GM21717 (cell line): ENCODE measurements around the gene RRP12.

Experiments used
- ATAC-seq: cut with Tn5 transposase; IDR thresholded peaks from one replicate; pipeline ENCODE4 v1.9.1; 2021; ENCODE audit warnings: mild to moderate bottlenecking, moderate library complexity; ENCODE audit not compliant: unreplicated experiment

The RRP12 gene

GRCh38 chr10:97319671-97320479, 81.3 kb downstream of the RRP12 start:
- ATAC-seq, result no peak

GRCh38 chr10:97318772-97319651, 82.1 kb downstream of the RRP12 start, which contains the start of gene FRAT1:
TSS of gene FRAT1 (plus strand) at chr10:97319271. CDS start at chr10:97319454, 183 bp downstream.
- ATAC-seq, result peak; percentile 74

- ATAC-seq, result no peak
Observed at GRCh38 chr10:97314671-97315070, 86.5 kb downstream of the RRP12 start.

DNA sequence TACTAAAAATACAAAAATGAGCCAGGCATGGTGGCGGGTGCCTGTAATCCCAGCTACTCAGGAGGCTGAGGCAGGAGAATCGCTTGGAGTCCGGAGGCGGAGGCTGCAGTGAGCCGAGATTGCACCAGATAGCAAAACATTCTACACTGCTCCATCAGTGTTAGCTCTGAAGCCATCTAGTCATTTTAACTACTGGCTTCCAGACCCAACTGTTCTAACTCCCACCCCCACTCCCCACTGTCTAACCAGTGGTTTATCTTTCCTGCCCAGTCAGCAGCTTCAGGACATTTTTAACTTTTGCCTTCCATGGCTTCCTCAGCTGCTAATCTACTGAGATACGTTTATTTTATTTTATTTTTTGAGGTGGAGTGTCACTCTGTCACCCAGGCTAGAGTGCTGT, 88.2 kb downstream of the RRP12 start:
- no peak for ATAC-seq

GRCh38 chr10:97311111-97311626, 90.0 kb downstream of the RRP12 start:
- ATAC-seq, result no peak

DNA sequence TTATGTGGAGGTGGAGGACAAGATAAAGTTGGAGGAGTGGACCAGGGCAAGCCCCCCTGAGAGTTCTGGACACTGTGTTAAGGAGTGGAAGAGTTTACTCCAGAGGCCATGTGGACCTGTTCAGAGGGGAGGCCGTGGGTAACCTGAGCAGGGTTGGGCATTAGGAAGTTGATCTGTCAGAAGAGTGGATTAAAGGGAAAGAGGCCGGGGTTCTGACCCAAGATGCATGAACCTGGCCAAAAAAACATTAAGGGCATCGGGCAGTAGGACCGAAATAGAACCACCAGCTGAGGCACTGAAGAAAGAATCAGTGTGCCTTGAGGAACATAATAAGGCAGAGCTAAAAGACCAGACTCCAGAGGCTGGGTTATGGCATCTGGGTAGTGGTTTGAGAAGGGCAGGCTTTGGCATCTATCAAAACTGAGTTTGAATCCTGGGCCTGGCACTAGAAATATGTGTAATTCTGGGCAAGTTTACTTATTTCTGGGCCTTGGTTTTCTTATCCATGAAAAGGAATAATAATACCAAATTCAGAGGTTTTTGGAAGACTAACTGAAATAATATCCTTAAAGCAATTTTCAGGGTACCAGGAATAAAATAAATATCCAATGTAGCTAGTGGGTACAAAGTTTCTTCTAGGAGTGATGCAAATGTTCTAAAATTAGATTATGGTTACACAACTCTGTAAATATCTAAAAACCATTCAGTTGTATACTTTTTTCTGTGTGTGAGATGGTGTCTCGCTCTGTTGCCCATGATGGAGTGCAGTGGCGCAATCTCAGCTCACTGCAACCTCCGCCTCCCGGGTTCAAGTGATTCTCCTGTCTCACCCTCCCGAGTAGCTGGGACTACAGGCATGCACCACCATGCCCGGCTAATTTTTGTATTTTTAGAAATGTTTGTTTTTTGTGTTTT, 93.0 kb downstream of the RRP12 start:
- ATAC-seq, result no peak

- ATAC-seq, result no peak
Observed at GRCh38 chr10:97307441-97307840, 93.7 kb downstream of the RRP12 start.
